ENCODE data around the gene TPPP2. TPM values are rescaled to one million over a fixed set of nuclear protein-coding genes. Genes with fewer than 3 reads are reported as not detected.

TPPP2 gene
- total RNA-seq, 2 donors from 2014 or later: 0.73 to 1.7 TPM

DNA sequence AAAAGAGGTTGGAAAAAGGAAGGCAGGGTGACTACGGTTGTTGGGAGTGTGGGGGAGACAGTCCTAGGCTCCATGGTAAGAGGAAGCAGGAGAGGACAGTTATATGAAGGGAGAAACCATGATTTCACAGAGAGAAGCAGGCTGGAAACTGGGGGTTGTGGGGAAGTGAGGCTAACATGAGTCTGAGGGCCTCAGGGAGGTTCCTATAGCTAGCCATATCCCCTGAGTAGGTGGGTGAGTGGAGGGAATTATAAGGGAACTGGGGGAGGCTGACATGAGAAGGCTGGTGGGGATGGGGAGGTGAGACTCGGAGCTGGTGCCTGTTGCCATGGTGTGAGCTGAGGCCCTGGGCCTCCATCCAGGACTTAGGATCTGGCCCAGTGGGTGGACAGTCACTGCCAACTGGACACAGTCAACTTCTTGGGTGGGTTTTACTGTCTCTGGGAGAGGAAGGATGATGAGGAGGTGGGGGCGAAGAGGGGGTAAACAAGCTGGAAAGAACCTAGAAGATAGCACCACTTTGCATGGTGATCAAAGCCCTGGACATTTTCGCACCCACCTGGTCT is 3.2 kb downstream of the TPPP2 start:
- Mint-ChIP-seq H3K4me3 (no peak overlapping the region), H3K4me1 (peaks cover 2% of the 10 kb centered on the region), H3K27me3 (ENCODE audit: insufficient read depth) (peaks cover 36% of the 10 kb centered on the region), H3K9me3 (no peaks in the 10 kb centered on the region), H3K36me3 (ENCODE audit: low read depth) (no peaks in the 10 kb centered on the region), H3K27ac (no peak overlapping the region)
- TF ChIP-seq, protein P1, sequence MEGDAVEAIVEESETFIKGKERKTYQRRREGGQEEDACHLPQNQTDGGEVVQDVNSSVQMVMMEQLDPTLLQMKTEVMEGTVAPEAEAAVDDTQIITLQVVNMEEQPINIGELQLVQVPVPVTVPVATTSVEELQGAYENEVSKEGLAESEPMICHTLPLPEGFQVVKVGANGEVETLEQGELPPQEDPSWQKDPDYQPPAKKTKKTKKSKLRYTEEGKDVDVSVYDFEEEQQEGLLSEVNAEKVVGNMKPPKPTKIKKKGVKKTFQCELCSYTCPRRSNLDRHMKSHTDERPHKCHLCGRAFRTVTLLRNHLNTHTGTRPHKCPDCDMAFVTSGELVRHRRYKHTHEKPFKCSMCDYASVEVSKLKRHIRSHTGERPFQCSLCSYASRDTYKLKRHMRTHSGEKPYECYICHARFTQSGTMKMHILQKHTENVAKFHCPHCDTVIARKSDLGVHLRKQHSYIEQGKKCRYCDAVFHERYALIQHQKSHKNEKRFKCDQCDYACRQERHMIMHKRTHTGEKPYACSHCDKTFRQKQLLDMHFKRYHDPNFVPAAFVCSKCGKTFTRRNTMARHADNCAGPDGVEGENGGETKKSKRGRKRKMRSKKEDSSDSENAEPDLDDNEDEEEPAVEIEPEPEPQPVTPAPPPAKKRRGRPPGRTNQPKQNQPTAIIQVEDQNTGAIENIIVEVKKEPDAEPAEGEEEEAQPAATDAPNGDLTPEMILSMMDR (conservative IDR thresholded peaks at IDR 0.05): no peak
- Histone ChIP-seq H3K36me3 (ENCODE audit: control insufficient read depth, insufficient read depth, low read length) (no peaks in the 10 kb centered on the region), H3K27me3 (ENCODE audit: control insufficient read depth, insufficient read depth, low read length, poor library complexity, severe bottlenecking) (no peaks in the 10 kb centered on the region), H3K4me1 (ENCODE audit: control insufficient read depth, insufficient read depth, low read length) (no peaks in the 10 kb centered on the region), H3K9me3 (ENCODE audit: control insufficient read depth, low read length) (no peaks in the 10 kb centered on the region), H3K9ac (ENCODE audit: extremely low read depth, low read length, poor library complexity, severe bottlenecking) (no peak overlapping the region), H3K4me3 (ENCODE audit: low read length) (no peak overlapping the region), H3K27ac (ENCODE audit: low read depth, low read length) (no peak overlapping the region)
- 92% methylated on average over 4 of the region's 4 CpGs for WGBS, 2 experiments (ENCODE audit: insufficient coverage in 1 of 2, insufficient read length in 1 of 2)
- DNase-seq: no peak

DNA sequence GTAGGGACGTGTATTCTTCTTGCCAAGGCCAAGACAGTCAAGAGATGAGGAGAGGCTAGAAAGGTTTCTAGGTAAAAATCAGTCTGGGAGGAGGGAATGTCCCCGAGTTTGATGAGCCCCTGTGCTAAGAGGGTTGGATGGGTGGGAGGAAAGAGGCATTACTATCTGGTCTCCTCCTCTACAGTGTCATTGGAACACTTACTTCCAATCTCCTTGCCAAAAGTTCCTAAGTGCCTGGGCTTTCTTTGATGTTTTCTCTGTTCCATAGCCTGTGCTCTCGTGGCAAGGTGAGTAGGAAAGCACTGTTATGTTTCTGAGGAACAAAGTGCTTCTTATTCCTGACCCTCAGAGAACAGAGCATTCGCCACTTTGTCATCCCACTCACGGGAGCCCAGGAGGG is 4.7 kb downstream of the TPPP2 start, which contains the start of gene RNASE13:
Gene RNASE13, minus strand, starts transcription at position 101 of the 400 bp plus-strand sequence. CDS start 519 bp downstream, outside the sequence.
- Mint-ChIP-seq H3K9me3 (no peaks in the 10 kb centered on the region), H3K4me3 (no peak within 1 kb of the TSS), H3K36me3 (ENCODE audit: low read depth) (no peaks in the 10 kb centered on the region), H3K27me3 (ENCODE audit: insufficient read depth) (peaks cover 36% of the 10 kb centered on the region), H3K27ac (no peak within 1 kb of the TSS), H3K4me1 (peaks cover 17% of the 10 kb centered on the region)
- no peak for DNase-seq
- TF ChIP-seq, protein P1 (conservative IDR thresholded peaks at IDR 0.05): no peak
- H3K27me3 ChIP-seq (ENCODE audit: control insufficient read depth, insufficient read depth, low read length, poor library complexity, severe bottlenecking): no peaks in the 10 kb centered on the region
- H3K36me3 ChIP-seq (ENCODE audit: control insufficient read depth, insufficient read depth, low read length): no peaks in the 10 kb centered on the region
- H3K9me3 ChIP-seq (ENCODE audit: control insufficient read depth, low read length): no peaks in the 10 kb centered on the region
- H3K4me1 ChIP-seq (ENCODE audit: control insufficient read depth, insufficient read depth, low read length): peaks cover 1% of the 10 kb centered on the region
- H3K27ac ChIP-seq (ENCODE audit: low read depth, low read length): no peak within 1 kb of the TSS
- no peak within 1 kb of the TSS for H3K9ac ChIP-seq (ENCODE audit: extremely low read depth, low read length, poor library complexity, severe bottlenecking)
- H3K4me3 ChIP-seq (ENCODE audit: low read length): no peak within 1 kb of the TSS
- WGBS, 2 experiments (ENCODE audit: insufficient coverage in 1 of 2, insufficient read length in 1 of 2): 89 to 95% methylated on average over 2 to 5 of the region's 5 CpGs

DNA sequence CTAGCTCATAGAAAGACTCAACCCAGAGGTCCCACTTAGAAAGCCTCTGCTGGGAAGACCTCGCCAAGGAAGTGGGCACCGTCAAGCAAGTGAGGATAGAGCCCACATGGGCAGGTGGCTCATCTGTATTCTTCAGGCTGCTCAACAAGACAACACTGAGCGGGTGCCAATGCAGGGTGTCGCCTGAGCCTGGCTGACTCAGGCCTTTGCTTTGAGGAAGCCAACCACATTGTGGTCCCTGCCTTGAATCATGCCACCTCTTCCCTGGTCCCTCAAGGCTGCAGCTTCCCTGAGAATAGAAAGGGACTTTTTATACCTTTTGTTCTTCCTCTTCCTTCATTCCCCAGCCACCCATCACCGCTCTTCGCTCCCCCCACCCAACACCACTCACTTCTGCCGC is 6.7 kb downstream of the TPPP2 start:
- no peak overlapping the region for H3K4me3 Mint-ChIP-seq

More for the DNA sequence above, 6.7 kb downstream of the TPPP2 start:
- Histone ChIP-seq H3K27me3 (ENCODE audit: control insufficient read depth, insufficient read depth, low read length, poor library complexity, severe bottlenecking) (no peaks in the 10 kb centered on the region), H3K9me3 (ENCODE audit: control insufficient read depth, low read length) (no peaks in the 10 kb centered on the region), H3K4me3 (ENCODE audit: low read length) (no peak overlapping the region), H3K4me1 (ENCODE audit: control insufficient read depth, insufficient read depth, low read length) (peaks cover 4% of the 10 kb centered on the region), H3K36me3 (ENCODE audit: control insufficient read depth, insufficient read depth, low read length) (no peaks in the 10 kb centered on the region), H3K9ac (ENCODE audit: extremely low read depth, low read length, poor library complexity, severe bottlenecking) (no peak overlapping the region), H3K27ac (ENCODE audit: low read depth, low read length) (no peak overlapping the region)
- Mint-ChIP-seq H3K27ac (no peak overlapping the region), H3K36me3 (ENCODE audit: low read depth) (no peaks in the 10 kb centered on the region), H3K4me1 (peaks cover 27% of the 10 kb centered on the region), H3K27me3 (ENCODE audit: insufficient read depth) (peaks cover 31% of the 10 kb centered on the region), H3K9me3 (no peaks in the 10 kb centered on the region)
- 92 to 96% methylated on average over 4 to 7 of the region's 7 CpGs for WGBS, 2 experiments (ENCODE audit: insufficient coverage in 1 of 2, insufficient read length in 1 of 2)
- TF ChIP-seq, protein P1 (conservative IDR thresholded peaks at IDR 0.05): no peak
- DNase-seq: no peak
